Measurements from ENCODE around the gene DYNC2LI1. TPM values are rescaled to one million over a fixed set of nuclear protein-coding genes. Genes with fewer than 3 reads are reported as not detected.

Gene DYNC2LI1
- total and polyA plus RNA-seq, 2 of the 8 experiments (the other 6 are each of a cell fraction or from before 2014, with no cell fraction given) = 3.9 to 7.6 TPM

DNA sequence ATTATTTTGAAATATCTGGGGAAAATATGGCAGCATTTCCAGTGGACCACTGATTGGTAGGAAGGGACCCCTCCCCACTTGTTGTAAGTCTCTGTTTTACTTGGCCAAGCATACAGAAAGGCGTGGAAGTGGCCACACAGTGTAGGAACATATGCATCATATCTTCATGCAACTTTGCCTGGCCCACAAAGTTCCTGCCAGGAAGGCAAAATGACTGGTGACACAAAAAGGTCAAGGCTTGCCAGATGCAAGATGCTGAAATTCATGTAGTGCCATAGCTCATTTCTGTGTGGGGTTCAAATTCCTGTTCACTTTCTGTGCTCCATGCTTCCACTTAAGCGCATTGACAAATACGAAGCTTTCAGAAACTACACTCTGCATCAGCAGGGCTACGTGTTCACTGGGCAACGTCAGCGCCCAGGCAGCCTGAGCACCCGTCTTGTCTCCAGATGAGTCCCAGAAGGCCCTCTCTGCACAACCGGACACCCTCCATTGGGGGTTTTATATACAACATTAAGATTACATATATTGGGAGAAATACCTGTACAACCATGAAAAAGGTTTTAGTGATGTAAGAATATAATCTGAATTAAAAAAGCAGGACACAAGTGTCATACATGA, 3.6 kb downstream of the DYNC2LI1 start:
- H3K56ac ChIP-seq (replicated peaks; ENCODE audit: insufficient read length, low read depth, low read length) = no peak overlapping the region
- TF ChIP-seq TCF12 (IDR thresholded peaks at IDR 0.05; ENCODE audit: low read depth, low read length) = no peak
- no peak for TF ChIP-seq HDAC6 (IDR thresholded peaks at IDR 0.05; ENCODE audit: low read depth, low read length)
- no peak for TF ChIP-seq POU5F1 (IDR thresholded peaks at IDR 0.05; ENCODE audit: low read depth, low read length)
- TF ChIP-seq SP4 (IDR thresholded peaks at IDR 0.05; ENCODE audit: low read length) = no peak
- TF ChIP-seq POLR2AphosphoS5 (IDR thresholded peaks at IDR 0.05; ENCODE audit: low read depth, low read length) = no peak
- TF ChIP-seq GTF2F1 (IDR thresholded peaks at IDR 0.05; ENCODE audit: borderline replicate concordance, low read depth, low read length) = no peak
- TF ChIP-seq FOSL1 (IDR thresholded peaks at IDR 0.05; ENCODE audit: insufficient read depth, low read depth, low read length) = no peak
- TF ChIP-seq CBX8 (IDR thresholded peaks at IDR 0.05; ENCODE audit: borderline replicate concordance, low read depth, low read length) = no peak
- TF ChIP-seq SP2 (IDR thresholded peaks at IDR 0.05; ENCODE audit: low read length) = no peak
- no peak for TF ChIP-seq RFX5 (IDR thresholded peaks at IDR 0.05; ENCODE audit: borderline replicate concordance, low read depth, low read length)
- no peak for TF ChIP-seq RBBP5 (IDR thresholded peaks at IDR 0.05; ENCODE audit: borderline replicate concordance, low read depth, low read length)
- TF ChIP-seq EGR1 (IDR thresholded peaks at IDR 0.05; ENCODE audit: borderline replicate concordance, low read depth, low read length) = no peak
- TF ChIP-seq, protein P1, sequence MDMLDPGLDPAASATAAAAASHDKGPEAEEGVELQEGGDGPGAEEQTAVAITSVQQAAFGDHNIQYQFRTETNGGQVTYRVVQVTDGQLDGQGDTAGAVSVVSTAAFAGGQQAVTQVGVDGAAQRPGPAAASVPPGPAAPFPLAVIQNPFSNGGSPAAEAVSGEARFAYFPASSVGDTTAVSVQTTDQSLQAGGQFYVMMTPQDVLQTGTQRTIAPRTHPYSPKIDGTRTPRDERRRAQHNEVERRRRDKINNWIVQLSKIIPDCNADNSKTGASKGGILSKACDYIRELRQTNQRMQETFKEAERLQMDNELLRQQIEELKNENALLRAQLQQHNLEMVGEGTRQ (IDR thresholded peaks at IDR 0.05; ENCODE audit: low read length) = no peak
- H4K91ac ChIP-seq (replicated peaks; ENCODE audit: insufficient read length, low read length) = no peak overlapping the region
- no peak overlapping the region for H2BK15ac ChIP-seq (ENCODE audit: low read length)
- FAIRE-seq (no peak), DNase-seq (ENCODE audit: low read depth in 1 of 2, low spot score in 2 of 2) (no peak)
- no peaks in the 10 kb centered on the region; a peak in 1 of 8 replicates for H3K36me3 ChIP-seq (ENCODE audit: control insufficient read depth in 2 of 4, insufficient read depth in 4 of 4, low read length in 3 of 4)
- no peak overlapping the region for H3K18ac ChIP-seq (ENCODE audit: extremely low read depth, low read length)
- H3K4me3 ChIP-seq (ENCODE audit: extremely low read depth in 1 of 4, insufficient read depth in 2 of 4, low read depth in 3 of 4, low read length in 4 of 4) = no peak overlapping the region
- no peaks in the 10 kb centered on the region for H3K9me3 ChIP-seq (ENCODE audit: insufficient read depth in 2 of 2, low read depth in 1 of 2, low read length in 1 of 2)
- H4K5ac ChIP-seq (ENCODE audit: insufficient read length, low read depth, low read length) = no peak overlapping the region
- no peak overlapping the region for H3K27ac ChIP-seq (ENCODE audit: low read depth, low read length)
- no peak overlapping the region for H3K4me2 ChIP-seq (ENCODE audit: insufficient read depth in 1 of 2, low read depth in 2 of 2, low read length in 2 of 2)
- H3K4ac ChIP-seq (replicated peaks; ENCODE audit: insufficient read length, low read depth, low read length) = no peak overlapping the region
- no peak overlapping the region for H3K9ac ChIP-seq (replicated peaks in 1 of 4; ENCODE audit: extremely low read depth in 1 of 4, low read depth in 3 of 4, low read length in 3 of 4)
- ChIA-PET POLR2A (ENCODE audit: partially characterized antibody) (no interaction called here), CTCF (ENCODE audit: partially characterized antibody) (interaction anchor here (0.6 to 1.6 kb wide), 2 partner anchors 9 to 496 kb away, joined by 3 to 4 read pairs; no protein-coding TSS in a partner anchor)
- no peak overlapping the region for H2BK20ac ChIP-seq (ENCODE audit: low read length)
- no peak overlapping the region for H3K14ac ChIP-seq (ENCODE audit: insufficient read length)
- no peaks in the 10 kb centered on the region for H4K20me1 ChIP-seq (replicated peaks in 1 of 2; ENCODE audit: control insufficient read depth in 1 of 2, insufficient read depth in 2 of 2, low read length in 2 of 2)
- no peak overlapping the region for H2AFZ ChIP-seq (ENCODE audit: low read length)
- no peaks in the 10 kb centered on the region for H3K27me3 ChIP-seq (replicated peaks in 1 of 4; ENCODE audit: control insufficient read depth in 3 of 4, extremely low read depth in 1 of 4, insufficient read depth in 3 of 4, low read length in 3 of 4)
- H3K23me2 ChIP-seq (ENCODE audit: low read depth, low read length) = no peaks in the 10 kb centered on the region
- no peaks in the 10 kb centered on the region for H3K79me2 ChIP-seq (ENCODE audit: control insufficient read depth in 1 of 2, insufficient read depth in 2 of 2, low read length in 2 of 2)
- WGBS, 2 experiments (ENCODE audit: extremely low coverage in 1 of 2, insufficient coverage in 1 of 2, insufficient read length in 1 of 2, insufficient replicate concordance in 2 of 2, low coverage in 1 of 2, low lambda C conversion rate in 2 of 2, missing lambda C conversion rate in 1 of 2) = 82% methylated on average over 8 of the region's 8 CpGs; no CpG with 5 or more reads in 1 of the 2 experiments
- H2BK120ac ChIP-seq (replicated peaks; ENCODE audit: low read depth, low read length) = no peak overlapping the region
- H2BK5ac ChIP-seq (ENCODE audit: low read depth, low read length) = no peak overlapping the region
- no peaks in the 10 kb centered on the region for H3K79me1 ChIP-seq (ENCODE audit: low read depth, low read length)
- H2AK5ac ChIP-seq (ENCODE audit: low read depth, low read length) = no peak overlapping the region
- peaks cover 0 to 3% (median 0%) of the 10 kb centered on the region in 4 experiments; a peak in 1 of 7 replicates for H3K4me1 ChIP-seq (replicated peaks in 1 of 4; ENCODE audit: control insufficient read depth in 3 of 4, insufficient read depth in 4 of 4, low read length in 3 of 4)
- H4K8ac ChIP-seq (ENCODE audit: extremely low read depth, insufficient read depth, low read length) = no peak overlapping the region
- no peak overlapping the region for H3K23ac ChIP-seq (ENCODE audit: insufficient read length)
- H2BK12ac ChIP-seq (ENCODE audit: low read depth, low read length) = no peak overlapping the region
